ENCODE measurements around the gene PLD3.

GRCh38 chr19:40394816-40395210, 46.3 kb downstream of the PLD3 start:
- TF ChIP-seq, protein P1, sequence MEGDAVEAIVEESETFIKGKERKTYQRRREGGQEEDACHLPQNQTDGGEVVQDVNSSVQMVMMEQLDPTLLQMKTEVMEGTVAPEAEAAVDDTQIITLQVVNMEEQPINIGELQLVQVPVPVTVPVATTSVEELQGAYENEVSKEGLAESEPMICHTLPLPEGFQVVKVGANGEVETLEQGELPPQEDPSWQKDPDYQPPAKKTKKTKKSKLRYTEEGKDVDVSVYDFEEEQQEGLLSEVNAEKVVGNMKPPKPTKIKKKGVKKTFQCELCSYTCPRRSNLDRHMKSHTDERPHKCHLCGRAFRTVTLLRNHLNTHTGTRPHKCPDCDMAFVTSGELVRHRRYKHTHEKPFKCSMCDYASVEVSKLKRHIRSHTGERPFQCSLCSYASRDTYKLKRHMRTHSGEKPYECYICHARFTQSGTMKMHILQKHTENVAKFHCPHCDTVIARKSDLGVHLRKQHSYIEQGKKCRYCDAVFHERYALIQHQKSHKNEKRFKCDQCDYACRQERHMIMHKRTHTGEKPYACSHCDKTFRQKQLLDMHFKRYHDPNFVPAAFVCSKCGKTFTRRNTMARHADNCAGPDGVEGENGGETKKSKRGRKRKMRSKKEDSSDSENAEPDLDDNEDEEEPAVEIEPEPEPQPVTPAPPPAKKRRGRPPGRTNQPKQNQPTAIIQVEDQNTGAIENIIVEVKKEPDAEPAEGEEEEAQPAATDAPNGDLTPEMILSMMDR (IDR thresholded peaks at IDR 0.05), result no peak
- TF ChIP-seq ZFX (IDR thresholded peaks at IDR 0.05; ENCODE audit: borderline replicate concordance), result no peak

Measured in 22Rv1 (cell line).